Liver (tissue), 3 donors: ENCODE results near the gene STK17A.

Source experiments
- EGR1 ChIP-seq, 2 donors: IDR thresholded peaks; 2 replicates each; pipeline ENCODE4 v1.6.1; 2016 to 2018; ENCODE audit warnings: antibody characterized with exemption in 2 of 2, low read depth in 2 of 2
- FOXA1 ChIP-seq: IDR thresholded peaks from 2 replicates; pipeline ENCODE4 v1.6.1; 2016; ENCODE audit warnings: antibody characterized with exemption
- GABPA ChIP-seq, 2 donors: IDR thresholded peaks in 1 of 2; conservative IDR thresholded peaks in 1 of 2; 2 replicates each; pipeline ENCODE4 v1.6.1; 2016; ENCODE audit warnings: antibody characterized with exemption in 2 of 2, mild to moderate bottlenecking in 1 of 2, moderate library complexity in 1 of 2
- JUND ChIP-seq, 2 donors: IDR thresholded peaks; 2 replicates each; pipeline ENCODE4 v1.6.1; 2016; ENCODE audit warnings: antibody characterized with exemption in 2 of 2
- MAX ChIP-seq: IDR thresholded peaks from 2 replicates; pipeline ENCODE4 v1.6.1; 2016; ENCODE audit warnings: antibody characterized with exemption
- NR2F2 ChIP-seq: IDR thresholded peaks from 2 replicates; pipeline ENCODE4 v1.6.1; 2016; ENCODE audit warnings: antibody characterized with exemption
- RAD21 ChIP-seq, 2 donors: IDR thresholded peaks; 2 replicates each; pipeline ENCODE4 v1.6.1; 2016; ENCODE audit warnings: antibody characterized with exemption in 2 of 2, mild to moderate bottlenecking in 2 of 2
- REST ChIP-seq: IDR thresholded peaks from 2 replicates; pipeline ENCODE4 v1.6.1; 2016; ENCODE audit warnings: antibody characterized with exemption, mild to moderate bottlenecking
- TAF1 ChIP-seq: conservative IDR thresholded peaks from 2 replicates; pipeline ENCODE4 v1.6.1; 2016; ENCODE audit warnings: antibody characterized with exemption, mild to moderate bottlenecking
- YY1 ChIP-seq: IDR thresholded peaks from 2 replicates; pipeline ENCODE4 v1.6.1; 2016; ENCODE audit warnings: antibody characterized with exemption, mild to moderate bottlenecking
- ZBTB33 ChIP-seq: IDR thresholded peaks from 2 replicates; pipeline ENCODE4 v1.6.1; 2016; ENCODE audit warnings: antibody characterized with exemption
- TF ChIP-seq, protein P1 (sequence below): fragments of 150-350 bp; IDR thresholded peaks from 2 replicates; pipeline ENCODE4 v1.5.1; 2017; ENCODE audit warnings: improper control_type of control experiment, low read depth, low read length; ENCODE audit not compliant: missing input control
- donor health status: healthy.
- donor health status: healthy.

DNA sequence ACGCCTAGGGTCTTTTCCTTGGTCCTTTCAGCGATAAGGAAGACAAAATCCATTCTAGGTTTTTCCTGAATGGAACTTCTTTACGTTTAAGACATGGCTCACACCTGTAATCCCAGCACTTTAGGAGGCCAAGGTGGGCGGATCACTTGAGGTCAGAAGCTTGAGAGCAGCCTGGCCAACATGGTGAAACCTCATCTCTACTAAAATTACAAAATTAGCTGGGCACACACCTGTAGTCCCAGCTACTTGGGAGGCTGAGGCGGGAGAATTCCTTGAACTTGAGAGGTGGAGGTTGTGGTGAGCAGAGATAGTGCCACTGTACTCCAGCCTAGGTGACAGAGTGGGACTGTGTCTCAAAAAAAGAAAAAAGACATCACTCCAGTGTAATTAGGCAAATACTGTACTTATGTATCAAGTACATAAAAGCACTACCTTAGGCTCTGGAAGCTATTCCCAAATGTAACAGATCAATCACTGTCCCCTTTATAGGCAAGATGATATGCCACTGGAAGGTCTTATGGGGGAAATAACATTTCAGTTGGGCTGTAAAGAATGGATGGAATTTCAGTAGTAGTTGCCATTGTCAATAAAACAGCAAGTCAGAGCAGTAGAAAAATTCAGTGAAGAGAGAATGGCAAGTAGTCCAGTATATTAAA is 5.7 kb downstream of the STK17A start:
- TF ChIP-seq EGR1 (IDR thresholded peaks at IDR 0.05; ENCODE audit: low read depth in 2 of 2) = no peak
- TF ChIP-seq, protein P1, sequence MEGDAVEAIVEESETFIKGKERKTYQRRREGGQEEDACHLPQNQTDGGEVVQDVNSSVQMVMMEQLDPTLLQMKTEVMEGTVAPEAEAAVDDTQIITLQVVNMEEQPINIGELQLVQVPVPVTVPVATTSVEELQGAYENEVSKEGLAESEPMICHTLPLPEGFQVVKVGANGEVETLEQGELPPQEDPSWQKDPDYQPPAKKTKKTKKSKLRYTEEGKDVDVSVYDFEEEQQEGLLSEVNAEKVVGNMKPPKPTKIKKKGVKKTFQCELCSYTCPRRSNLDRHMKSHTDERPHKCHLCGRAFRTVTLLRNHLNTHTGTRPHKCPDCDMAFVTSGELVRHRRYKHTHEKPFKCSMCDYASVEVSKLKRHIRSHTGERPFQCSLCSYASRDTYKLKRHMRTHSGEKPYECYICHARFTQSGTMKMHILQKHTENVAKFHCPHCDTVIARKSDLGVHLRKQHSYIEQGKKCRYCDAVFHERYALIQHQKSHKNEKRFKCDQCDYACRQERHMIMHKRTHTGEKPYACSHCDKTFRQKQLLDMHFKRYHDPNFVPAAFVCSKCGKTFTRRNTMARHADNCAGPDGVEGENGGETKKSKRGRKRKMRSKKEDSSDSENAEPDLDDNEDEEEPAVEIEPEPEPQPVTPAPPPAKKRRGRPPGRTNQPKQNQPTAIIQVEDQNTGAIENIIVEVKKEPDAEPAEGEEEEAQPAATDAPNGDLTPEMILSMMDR = no peak
- TF ChIP-seq YY1 = no peak
- TF ChIP-seq GABPA (IDR thresholded peaks at IDR 0.05 in 1 of 2, conservative IDR thresholded peaks at IDR 0.05 in 1 of 2) = no peak
- TF ChIP-seq JUND (IDR thresholded peaks at IDR 0.05) = no peak
- no peak for TF ChIP-seq TAF1
- no peak for TF ChIP-seq FOXA1
- no peak for TF ChIP-seq RAD21 (IDR thresholded peaks at IDR 0.05)
- TF ChIP-seq MAX = no peak
- no peak for TF ChIP-seq REST
- no peak for TF ChIP-seq NR2F2
- no peak for TF ChIP-seq ZBTB33
